ENCODE results near the gene SENP7. TPM values are rescaled to one million over a fixed set of nuclear protein-coding genes. Genes with fewer than 3 reads are reported as not detected.

The SENP7 gene
- total RNA-seq, 1 experiment from 2014 or later, result 7.9 TPM

GRCh38 chr3:101529816-101530685 is 17.0 kb upstream of the SENP7 start (continued):
- TF ChIP-seq SIN3A (IDR thresholded peaks at IDR 0.05; ENCODE audit: low read depth), result no peak
- TF ChIP-seq EZH2phosphoT487 (IDR thresholded peaks at IDR 0.05; ENCODE audit: borderline replicate concordance), result no peak
- TF ChIP-seq, protein P1, sequence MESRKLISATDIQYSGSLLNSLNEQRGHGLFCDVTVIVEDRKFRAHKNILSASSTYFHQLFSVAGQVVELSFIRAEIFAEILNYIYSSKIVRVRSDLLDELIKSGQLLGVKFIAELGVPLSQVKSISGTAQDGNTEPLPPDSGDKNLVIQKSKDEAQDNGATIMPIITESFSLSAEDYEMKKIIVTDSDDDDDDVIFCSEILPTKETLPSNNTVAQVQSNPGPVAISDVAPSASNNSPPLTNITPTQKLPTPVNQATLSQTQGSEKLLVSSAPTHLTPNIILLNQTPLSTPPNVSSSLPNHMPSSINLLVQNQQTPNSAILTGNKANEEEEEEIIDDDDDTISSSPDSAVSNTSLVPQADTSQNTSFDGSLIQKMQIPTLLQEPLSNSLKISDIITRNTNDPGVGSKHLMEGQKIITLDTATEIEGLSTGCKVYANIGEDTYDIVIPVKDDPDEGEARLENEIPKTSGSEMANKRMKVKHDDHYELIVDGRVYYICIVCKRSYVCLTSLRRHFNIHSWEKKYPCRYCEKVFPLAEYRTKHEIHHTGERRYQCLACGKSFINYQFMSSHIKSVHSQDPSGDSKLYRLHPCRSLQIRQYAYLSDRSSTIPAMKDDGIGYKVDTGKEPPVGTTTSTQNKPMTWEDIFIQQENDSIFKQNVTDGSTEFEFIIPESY (IDR thresholded peaks at IDR 0.05; ENCODE audit: extremely low read depth, insufficient replicate concordance, low read length), result no peak
- TF ChIP-seq EZH2 (IDR thresholded peaks at IDR 0.05), result no peak
- no peak for TF ChIP-seq CBX3 (IDR thresholded peaks at IDR 0.05; ENCODE audit: low read depth)

DNA sequence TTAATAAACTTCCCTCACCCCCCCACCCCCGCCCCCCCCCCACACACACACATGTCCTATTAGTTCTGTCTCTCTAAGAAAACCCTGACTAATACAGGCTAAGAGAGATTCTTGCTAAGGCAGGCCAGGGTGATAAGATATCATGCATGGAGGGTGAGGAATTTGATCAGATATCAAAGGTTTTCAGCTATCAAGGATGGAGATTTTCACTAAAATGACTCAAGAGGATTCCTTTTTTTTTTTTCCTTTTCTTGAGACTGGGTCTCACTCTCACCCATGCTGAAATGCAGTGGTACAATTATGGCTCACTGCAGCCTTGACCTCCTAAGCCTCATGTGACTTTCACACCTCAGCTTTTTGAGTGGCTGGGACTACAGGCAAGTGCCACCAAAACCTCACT is 14.9 kb upstream of the SENP7 start:
- Histone ChIP-seq H3K4me1 (ENCODE audit: control insufficient read depth in 1 of 2, insufficient read depth in 2 of 2, low read length in 2 of 2) (no peaks in the 10 kb centered on the region), H4K20me1 (ENCODE audit: insufficient read depth) (no peaks in the 10 kb centered on the region), H3K4me3 (replicated peaks in 1 of 2; ENCODE audit: low read depth in 1 of 2, low read length in 2 of 2) (no peak overlapping the region), H3K79me2 (ENCODE audit: insufficient read depth, low read length) (no peaks in the 10 kb centered on the region), H3K9ac (ENCODE audit: low read length) (no peak overlapping the region), H2AFZ (ENCODE audit: low read depth, low read length, poor library complexity, severe bottlenecking) (no peak overlapping the region), H3K4me2 (ENCODE audit: low read length) (no peak overlapping the region), H3K27ac (ENCODE audit: low read depth, low read length) (no peak overlapping the region), H3K9me3 (ENCODE audit: control insufficient read depth in 1 of 2, insufficient read depth in 1 of 2, low read depth in 1 of 2, low read length in 2 of 2) (no peaks in the 10 kb centered on the region), H3K27me3 (ENCODE audit: insufficient read depth, low read length) (no peaks in the 10 kb centered on the region), H3K36me3 (ENCODE audit: control insufficient read depth in 1 of 2, insufficient read depth in 2 of 2, low read length in 2 of 2) (no peaks in the 10 kb centered on the region), H3K9me2 (ENCODE audit: insufficient read depth) (no peaks in the 10 kb centered on the region)
- POLR2A ChIA-PET, result no interaction called here
- RAD21 ChIA-PET (ENCODE audit: low non-redundant PET in 1 of 2, low total read pairs in 2 of 2, uncharacterized antibody in 2 of 2, unreplicated experiment in 2 of 2), result no interaction called here
- CTCF ChIA-PET, result no interaction called here
- no TSS peak for BruUV-seq (replicated peaks)
- DNase-seq (ENCODE audit: low read depth, low spot score) (no peak), ATAC-seq (no peak)
- TF ChIP-seq, protein P1 (IDR thresholded peaks at IDR 0.05; ENCODE audit: extremely low read depth, insufficient replicate concordance, low read length), result no peak
- TF ChIP-seq, protein P2, sequence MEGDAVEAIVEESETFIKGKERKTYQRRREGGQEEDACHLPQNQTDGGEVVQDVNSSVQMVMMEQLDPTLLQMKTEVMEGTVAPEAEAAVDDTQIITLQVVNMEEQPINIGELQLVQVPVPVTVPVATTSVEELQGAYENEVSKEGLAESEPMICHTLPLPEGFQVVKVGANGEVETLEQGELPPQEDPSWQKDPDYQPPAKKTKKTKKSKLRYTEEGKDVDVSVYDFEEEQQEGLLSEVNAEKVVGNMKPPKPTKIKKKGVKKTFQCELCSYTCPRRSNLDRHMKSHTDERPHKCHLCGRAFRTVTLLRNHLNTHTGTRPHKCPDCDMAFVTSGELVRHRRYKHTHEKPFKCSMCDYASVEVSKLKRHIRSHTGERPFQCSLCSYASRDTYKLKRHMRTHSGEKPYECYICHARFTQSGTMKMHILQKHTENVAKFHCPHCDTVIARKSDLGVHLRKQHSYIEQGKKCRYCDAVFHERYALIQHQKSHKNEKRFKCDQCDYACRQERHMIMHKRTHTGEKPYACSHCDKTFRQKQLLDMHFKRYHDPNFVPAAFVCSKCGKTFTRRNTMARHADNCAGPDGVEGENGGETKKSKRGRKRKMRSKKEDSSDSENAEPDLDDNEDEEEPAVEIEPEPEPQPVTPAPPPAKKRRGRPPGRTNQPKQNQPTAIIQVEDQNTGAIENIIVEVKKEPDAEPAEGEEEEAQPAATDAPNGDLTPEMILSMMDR (IDR thresholded peaks at IDR 0.05 in 2 of 3, conservative IDR thresholded peaks at IDR 0.05 in 1 of 3; ENCODE audit: borderline replicate concordance in 1 of 3, insufficient read depth in 1 of 3, low read depth in 2 of 3, low read length in 2 of 3), result no peak
- intact Hi-C loops (cut with micrococcal nuclease), result no loop called here
